IPS-NIHi7 (cell line): ENCODE results near the gene LHX6.

Source experiments
- DNase-seq: peaks from one replicate; pipeline ENCODE4 v3.0.0; 2012; ENCODE audit warnings: mixed read lengths; ENCODE audit errors: extremely low spot score

Gene LHX6

GRCh38 chr9:122228568-122229484 lies at the start of gene LHX6:
Gene LHX6, minus strand, starts transcription at chr9:122228957. Its CDS starts 217 bp downstream, at chr9:122228740.
- peak; percentile 32 for DNase-seq

- DNase-seq: no peak
These were observed 48.6 kb upstream of the LHX6 start for GRCh38 chr9:122277285-122277897.

GRCh38 chr9:122276096-122276495 lies 47.3 kb upstream of the LHX6 start:
- DNase-seq: no peak

- no peak for DNase-seq
These were observed 45.3 kb upstream of the LHX6 start for GRCh38 chr9:122274055-122274454.

GRCh38 chr9:122268041-122268814 lies 39.5 kb upstream of the LHX6 start:
- DNase-seq: no peak

- DNase-seq: peak; percentile 30
These were observed 36.6 kb upstream of the LHX6 start for GRCh38 chr9:122265149-122265915.

- peak; percentile 94 for DNase-seq
These were observed 35.8 kb upstream of the LHX6 start, which contains the start of the genes MRRF and RBM18 for GRCh38 chr9:122264360-122265148. Gene MRRF, plus strand, starts transcription at chr9:122264882. Its CDS starts 6,010 bp downstream, at chr9:122270892. Gene RBM18, minus strand, starts transcription at chr9:122264840. Its CDS starts 3,348 bp downstream, at chr9:122261492.

- no peak for DNase-seq
These were observed 35.1 kb upstream of the LHX6 start for GRCh38 chr9:122263699-122264349.

GRCh38 chr9:122262073-122262472 lies 33.3 kb upstream of the LHX6 start:
- no peak for DNase-seq

- no peak for DNase-seq
These were observed 32.7 kb upstream of the LHX6 start for GRCh38 chr9:122261469-122261881.

- no peak for DNase-seq
These were observed 30.2 kb upstream of the LHX6 start for GRCh38 chr9:122258886-122259415.

GRCh38 chr9:122256206-122256605 lies 27.4 kb upstream of the LHX6 start:
- no peak for DNase-seq

- DNase-seq: no peak
These were observed 26.0 kb upstream of the LHX6 start for GRCh38 chr9:122254761-122255160.

GRCh38 chr9:122252796-122253195 lies 24.0 kb upstream of the LHX6 start:
- DNase-seq: no peak

- DNase-seq: no peak
These were observed 22.6 kb upstream of the LHX6 start for GRCh38 chr9:122251351-122251750.

GRCh38 chr9:122248448-122248865 lies 19.7 kb upstream of the LHX6 start:
- no peak for DNase-seq

- no peak for DNase-seq
These were observed 17.9 kb upstream of the LHX6 start for GRCh38 chr9:122246666-122247065.

- no peak for DNase-seq
These were observed 15.6 kb upstream of the LHX6 start for GRCh38 chr9:122244349-122244748.

- no peak for DNase-seq
These were observed 11.0 kb upstream of the LHX6 start for GRCh38 chr9:122239722-122240121.

- DNase-seq: no peak
These were observed 7.9 kb upstream of the LHX6 start for GRCh38 chr9:122236681-122237080.
